Testis (tissue), 2 donors: ENCODE measurements around the gene PDS5B.
"Not testable (repeated sequence)": the region's sequence is repeated elsewhere in the genome, so short reads cannot be mapped to it uniquely, and the experiment has no call there.

ENCODE experiments used
- CTCF ChIP-seq, 3 experiments: fragments of 450-650 bp in 2 of 3; fragments of 200-600 bp in 1 of 3; sonication (generic) in 1 of 3; IDR thresholded peaks; one replicate each; pipeline ENCODE4 v1.5.1; 2016 to 2019; ENCODE audit warnings: antibody characterized with exemption in 3 of 3, mild to moderate bottlenecking in 2 of 3, moderate library complexity in 1 of 3
- POLR2A ChIP-seq: fragments of 450-650 bp; IDR thresholded peaks from one replicate; pipeline ENCODE4 v1.6.1; 2017; ENCODE audit warnings: antibody characterized with exemption, mild to moderate bottlenecking, moderate library complexity

GRCh38 chr13:32560842-32561241, 25.4 kb upstream of the PDS5B start:
- not testable (repeated sequence) for TF ChIP-seq POLR2A; CTCF (IDR thresholded peaks at IDR 0.05)
